Stimulated activated CD8-positive, alpha-beta memory T cell treated with anti-CD3 and anti-CD28 coated beads, Interleukin-7, amount 100 ng/mL, for 48 hours (primary cell): ENCODE results near the gene DDX52.
"Not testable (repeated sequence)": the region's sequence is repeated elsewhere in the genome, so short reads cannot be mapped to it uniquely, and the experiment has no call there.

Experiments
- DNase-seq, 2 donors: peaks; one replicate each; pipeline ENCODE4 v3.0.0-alpha.2; 2020; ENCODE audit warnings: low read depth in 1 of 2; ENCODE audit errors: extremely low read depth in 1 of 2

Gene DDX52

DNA sequence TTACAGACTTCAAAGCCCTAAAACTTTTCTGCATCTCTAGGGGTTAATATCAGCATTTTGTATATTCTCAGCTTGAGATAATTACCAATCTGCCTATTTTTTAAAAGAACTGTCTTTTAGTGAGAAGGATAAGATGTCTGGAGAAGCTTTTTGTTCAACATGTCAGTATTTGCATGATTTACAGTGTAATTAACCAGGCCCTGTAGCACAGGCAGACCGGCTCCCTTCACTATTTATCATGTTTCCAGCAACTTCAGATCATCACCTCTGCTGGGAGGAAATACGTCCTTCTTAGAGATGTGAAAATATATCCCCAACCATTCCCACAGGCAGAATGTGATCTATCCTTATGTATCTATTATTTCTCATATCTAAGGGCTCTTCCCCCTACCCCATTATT, 8.6 kb upstream of the DDX52 start:
- DNase-seq = no peak

- no peak for DNase-seq
These were observed 7.3 kb upstream of the DDX52 start for GRCh38 chr17:37650419-37651003.

DNA sequence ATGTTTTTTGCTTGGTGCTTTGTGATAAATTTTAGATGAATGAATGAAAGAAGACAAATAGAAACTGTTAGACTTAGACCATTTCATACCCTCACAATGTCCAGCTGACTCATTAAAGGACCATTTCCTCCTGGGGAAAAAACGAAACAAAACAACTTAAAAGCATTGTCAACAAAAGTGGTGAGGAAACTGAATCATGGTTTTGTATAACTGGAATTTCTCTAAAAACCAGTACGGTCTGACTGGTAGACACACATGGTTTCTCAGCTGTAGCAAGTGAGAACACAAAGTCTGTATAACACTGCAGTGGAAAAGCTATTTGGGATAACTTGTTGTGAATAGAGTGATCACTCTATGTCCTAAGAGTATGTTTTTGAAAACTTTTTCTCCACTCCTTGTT, 5.3 kb upstream of the DDX52 start:
- DNase-seq = no peak

DNA sequence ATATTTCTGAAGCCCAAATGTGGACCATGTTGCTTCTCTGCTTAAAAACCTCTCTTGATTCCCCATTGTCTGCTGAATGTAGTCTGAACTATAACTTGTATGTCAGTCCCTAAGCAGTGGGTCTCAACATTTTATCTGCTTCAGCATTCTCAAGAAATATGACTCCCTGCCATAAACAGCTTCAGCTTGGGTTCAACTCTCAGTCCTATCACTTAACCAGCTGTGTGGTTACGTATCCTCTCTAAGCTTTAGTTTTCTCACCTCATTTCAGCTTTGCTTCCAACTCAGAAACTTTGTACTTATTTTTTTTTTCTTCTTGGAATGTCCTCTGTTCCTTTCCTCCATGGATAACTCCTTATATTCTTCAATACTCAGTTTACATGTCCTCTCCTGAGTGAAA, 4.6 kb upstream of the DDX52 start:
- no peak for DNase-seq

DNA sequence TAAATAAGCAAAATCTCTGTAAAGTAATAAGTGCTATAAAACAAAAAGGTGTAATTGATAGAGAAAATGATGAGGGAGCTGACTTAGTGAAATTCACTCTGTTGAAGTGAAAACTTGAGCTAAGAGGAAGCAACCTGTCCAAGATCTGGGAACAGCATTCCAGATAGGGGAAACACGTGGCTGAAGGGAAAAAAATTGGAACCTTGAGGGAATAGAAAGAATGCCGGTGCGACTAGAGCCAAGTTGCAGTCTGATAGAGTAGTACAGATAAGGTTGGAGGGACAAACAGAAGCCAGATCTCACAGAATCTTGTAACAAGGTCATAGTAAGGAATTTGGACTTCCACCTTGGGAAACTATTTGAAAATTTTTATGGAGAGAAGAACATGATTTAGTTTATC, 623 bp upstream of the DDX52 start:
- DNase-seq = no peak

GRCh38 chr17:37642681-37643080, 565 bp downstream of the DDX52 start:
- no peak for DNase-seq

DNA sequence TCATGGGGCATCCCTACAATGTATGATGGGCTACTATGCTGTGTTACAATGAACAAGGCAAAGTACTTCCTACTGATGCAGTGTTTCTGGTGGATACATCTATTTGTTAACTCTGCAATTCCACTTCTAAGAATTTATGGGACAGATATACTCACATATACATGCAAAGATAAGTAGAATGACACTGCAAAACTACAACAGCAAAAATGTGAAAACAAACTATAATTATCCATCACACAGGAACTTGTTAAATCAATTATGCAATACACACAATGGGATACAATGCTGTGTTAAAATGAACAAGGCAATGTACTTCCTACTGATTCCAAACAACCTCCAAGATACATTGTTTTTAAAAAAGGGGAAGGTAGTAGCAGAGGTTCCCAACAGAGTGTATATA, 3.2 kb downstream of the DDX52 start:
- DNase-seq = no peak

DNA sequence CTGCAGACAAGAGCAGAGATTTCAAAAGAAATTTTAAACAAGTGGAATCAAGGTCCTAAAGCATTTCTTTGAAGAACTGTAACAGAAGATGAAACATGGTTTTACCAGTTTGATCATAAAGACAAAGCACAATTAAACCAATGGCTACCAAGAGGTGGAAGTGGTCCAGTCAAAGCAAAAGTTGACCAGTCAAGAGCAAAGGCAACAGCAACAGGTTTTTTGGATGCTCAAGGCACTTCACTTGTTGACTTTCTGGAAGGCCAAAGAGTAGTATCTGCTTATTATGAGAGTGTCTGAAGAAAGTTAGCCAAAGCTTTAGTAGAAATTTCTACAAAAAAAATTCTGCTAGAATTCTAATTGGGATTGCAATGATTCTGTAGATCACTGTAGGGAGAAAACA, 5.3 kb downstream of the DDX52 start:
- no peak for DNase-seq

DNA sequence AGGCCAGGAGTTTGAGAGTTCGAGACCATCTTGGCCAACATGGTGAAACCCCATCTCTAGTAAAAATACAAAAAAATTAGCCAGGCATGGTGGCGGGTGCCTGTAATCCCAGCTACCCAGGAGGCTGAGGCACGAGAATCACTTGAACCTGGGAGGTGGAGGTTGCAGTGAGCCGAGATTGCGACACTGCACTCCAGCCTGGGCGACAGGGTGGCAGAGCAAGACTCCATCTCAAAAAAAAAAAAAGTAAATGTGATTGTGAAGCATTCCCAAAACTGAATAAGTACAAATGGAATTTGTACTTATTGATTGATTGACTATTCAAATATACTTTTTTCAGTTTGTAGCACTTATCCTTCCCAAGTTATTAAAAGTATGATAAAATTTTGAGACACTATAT, 26.8 kb downstream of the DDX52 start:
- DNase-seq = not testable (repeated sequence)

GRCh38 chr17:37614823-37615222, 28.4 kb downstream of the DDX52 start:
- no peak for DNase-seq

DNA sequence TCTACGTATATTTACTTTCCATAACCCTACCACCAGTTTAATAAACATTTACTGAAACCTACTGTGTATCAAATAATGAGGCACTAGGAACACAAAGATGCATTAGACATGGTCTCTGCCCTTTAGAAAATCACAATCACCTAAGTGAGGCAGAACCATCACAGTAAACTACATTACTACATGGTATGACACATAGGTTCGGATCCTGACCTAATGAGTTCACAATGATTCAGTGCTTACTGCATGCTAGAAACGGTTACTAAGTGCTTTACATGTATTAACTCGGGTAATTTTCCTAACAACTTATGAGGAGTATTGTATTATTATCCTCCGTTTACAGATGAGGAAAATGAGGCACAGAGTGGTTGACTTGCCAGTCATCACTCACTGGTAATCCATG, 28.9 kb downstream of the DDX52 start:
- no peak for DNase-seq

GRCh38 chr17:37610971-37611370, 32.3 kb downstream of the DDX52 start:
- no peak for DNase-seq

DNA sequence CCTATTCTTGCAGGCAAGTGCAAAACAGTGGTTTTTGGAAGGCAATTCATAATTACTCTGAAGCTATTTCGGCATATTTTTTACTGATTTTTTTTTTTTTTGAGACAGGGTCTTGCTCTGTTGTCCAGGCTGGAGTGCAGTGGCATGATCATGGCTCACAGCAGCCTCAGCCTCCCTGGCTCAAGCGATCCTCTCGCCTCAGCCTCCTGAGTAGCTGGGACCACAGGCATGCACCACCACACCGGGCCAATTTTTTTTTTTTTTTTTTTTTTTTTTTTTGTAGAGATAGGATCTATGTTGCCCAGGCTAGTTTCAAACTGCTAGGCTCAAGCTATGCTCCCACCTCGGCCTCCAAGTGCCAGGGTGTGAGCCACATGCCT, 33.2 kb downstream of the DDX52 start:
- not testable (repeated sequence) for DNase-seq

DNA sequence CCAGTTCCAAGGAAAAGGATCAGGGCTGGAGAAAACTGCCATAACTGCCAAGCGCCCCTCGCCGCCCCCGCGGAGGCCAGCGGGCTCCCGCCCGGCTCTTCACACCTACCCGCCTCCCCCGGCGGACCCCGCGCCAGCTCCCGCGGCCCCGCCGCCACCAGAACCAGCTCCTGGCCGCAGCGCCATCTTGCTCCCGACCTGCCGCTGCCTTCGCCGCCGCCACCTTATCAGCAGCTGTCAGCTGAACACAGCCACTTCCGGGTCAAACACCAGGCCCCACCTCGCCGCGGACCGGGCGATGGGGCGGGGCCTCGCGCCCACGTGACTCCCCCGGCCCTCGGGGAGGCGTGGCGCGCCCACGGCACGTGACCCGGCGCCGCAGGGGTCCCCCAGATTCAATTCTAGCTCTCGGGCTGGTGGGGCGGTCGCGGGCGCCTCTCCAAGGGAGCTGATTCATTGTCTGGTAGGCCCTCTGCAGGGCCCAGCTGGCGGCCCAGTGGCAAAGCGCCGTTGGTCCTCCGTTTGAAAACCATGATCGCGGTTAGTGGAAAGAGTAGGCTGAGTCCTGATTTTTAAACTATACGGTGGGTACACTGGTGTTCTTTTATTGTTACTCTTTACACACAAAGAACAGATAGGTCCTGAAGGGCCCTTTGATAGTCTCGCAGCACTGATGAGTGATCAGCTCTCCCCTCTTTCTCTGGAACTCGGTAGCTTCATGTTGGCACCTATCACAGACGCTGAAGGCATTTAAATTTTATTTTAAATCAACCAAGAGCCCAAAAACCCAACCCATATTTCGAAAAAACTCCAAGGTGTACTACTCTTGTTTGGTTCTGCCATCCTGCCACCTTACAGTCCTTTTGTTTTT, 33.8 kb downstream of the DDX52 start, which contains the start of gene SYNRG:
TSS of gene SYNRG (minus strand) at position 249 of the 871 bp plus-strand sequence. CDS start at position 186, 63 bp downstream.
- peak; percentile 89 to 96 for DNase-seq

DNA sequence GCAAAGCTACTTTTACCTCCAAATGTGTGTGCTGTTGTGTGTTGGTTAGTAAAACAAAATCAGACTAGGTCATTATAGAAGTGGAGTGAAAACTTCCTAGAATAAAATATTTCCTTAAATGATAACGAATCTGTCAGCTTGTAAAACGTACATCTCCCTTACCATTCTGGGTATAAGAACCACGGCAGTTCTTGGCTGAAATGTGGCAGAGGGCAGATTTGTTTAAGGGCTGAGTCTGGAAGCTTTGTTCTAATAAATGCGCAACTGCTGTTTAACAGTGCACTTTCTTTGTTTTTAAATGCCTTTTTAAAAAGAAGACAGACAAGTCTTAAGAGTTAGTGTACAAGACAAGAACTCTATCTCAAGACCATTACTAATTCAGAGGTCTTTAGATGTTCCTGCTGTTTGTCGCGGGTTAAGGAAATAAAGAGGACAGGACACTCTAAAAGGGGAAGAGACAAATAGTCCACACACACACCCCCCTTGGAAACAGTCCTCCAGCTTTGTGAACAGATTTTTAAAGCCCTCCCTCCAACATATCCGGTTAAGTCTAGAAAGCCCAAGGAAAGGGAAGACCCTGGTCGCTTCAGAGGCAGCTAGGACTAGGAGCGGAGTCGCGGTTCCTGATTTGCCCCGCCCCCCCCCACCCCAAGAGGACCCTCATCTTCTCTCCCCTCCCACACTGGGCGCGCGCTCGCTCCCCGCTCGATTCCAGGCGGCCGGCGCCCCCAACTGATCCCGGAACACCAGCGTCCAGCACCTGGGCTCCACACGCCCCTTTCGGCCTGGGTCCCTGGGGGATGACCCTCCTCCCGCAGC, 34.7 kb downstream of the DDX52 start:
- no peak for DNase-seq

DNA sequence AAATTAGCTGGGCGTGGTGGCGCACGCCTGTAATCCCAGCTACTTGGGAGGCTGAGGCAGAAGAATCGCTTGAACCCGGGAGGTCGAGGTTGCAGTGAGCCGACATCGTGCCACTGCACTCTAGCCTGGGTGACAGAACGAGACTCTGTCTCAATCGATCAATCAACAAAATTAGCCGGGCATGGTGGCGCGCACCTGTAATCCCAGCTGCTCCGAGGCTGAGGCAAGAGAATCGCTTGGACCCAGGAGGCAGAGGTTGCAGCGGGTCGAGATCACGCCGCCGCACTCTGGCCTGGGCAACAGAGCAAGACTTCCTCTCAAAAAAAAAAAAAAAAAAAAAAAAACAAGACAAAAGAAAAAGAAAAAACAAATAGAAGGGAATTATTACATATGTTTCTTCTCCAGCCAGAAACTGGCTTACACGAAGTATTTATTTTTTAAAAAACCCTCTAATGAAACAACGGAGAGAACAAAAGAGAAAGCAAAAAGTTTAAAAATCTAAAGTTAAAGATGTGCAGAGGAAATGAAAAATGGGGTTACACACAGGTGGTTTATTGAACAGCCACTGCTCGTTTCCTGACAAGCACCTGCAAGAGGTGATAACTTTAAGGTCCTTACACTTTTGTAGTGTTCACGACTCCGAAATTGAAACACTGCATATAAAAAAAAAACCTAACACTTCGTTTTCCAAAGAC, 35.5 kb downstream of the DDX52 start:
- no peak for DNase-seq

DNA sequence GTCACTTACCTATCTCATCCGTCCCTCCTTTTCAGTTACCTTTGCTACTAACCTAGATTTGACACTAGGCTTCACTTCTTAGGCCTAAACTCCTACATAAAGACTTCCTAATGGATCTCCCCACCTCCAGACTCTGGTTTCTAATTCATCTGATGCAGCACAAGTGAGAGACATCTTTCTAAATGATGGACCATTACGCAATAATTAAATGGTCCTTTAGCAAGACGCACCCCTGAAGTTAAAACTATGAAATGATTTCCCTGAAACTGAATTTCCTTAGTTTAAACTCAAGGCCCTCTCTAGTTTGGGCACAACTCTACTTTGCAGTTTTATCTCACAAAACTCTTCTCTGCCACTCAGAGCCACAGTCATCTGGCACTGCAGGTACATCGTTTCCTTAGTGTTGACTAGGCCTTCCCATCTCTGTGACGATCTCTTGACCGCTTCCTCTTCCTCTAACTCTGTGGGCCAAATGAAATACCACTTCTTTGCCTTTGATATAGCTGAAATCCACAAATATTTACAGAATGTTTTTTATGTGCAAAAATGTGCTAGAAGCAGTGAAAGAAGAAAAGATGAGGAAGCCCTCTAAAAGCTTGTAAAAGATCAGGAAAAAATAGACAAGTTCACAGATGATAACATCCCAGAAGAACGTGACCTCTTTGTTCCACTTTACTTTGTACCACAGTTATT, 37.3 kb downstream of the DDX52 start:
- DNase-seq = peak in 1 of 2 donors; percentile 28

DNA sequence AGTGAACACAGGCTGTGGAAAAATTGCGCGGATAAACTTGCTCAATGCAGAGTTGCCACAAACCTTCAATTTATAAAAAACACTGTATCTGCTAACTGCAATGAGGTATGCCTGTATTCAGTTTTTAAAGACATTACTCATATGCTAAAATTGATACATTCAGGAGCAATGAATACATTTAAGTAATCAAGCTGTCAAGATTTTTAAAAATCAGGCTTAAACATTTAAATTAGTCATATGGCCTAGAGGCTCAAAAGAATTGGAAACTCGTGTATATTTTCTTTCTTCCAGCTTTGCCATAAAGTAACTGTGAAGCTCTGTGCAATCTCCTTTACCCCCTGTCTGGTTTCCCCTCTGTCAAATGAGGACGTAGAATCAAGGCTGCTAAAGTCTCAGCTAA, 38.2 kb downstream of the DDX52 start:
- DNase-seq = no peak

DNA sequence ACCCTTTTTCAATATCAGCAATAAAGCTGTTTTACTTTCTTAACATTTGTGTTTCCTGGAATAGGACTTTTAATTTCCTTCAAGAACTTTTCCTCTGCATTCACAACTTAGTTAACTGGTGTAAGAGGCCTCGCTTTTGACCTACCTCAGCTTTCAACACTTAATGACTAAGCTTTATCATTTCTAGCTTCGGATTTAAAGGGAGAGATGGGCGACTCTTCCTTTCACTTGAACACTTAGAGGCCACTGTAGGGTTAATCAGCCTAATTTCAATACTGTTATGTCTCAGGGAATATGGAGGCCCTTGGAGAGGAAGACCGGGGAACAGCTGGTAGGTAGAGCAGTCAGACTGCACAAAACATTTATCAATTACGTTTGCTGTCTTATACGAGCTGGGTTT, 38.7 kb downstream of the DDX52 start:
- no peak for DNase-seq

- DNase-seq = no peak
These were observed 45.1 kb downstream of the DDX52 start for GRCh38 chr17:37598145-37598544.
